Parathyroid adenoma (tissue), 2 donors: ENCODE results near the gene DGKB.

Experiments
- H2AFZ ChIP-seq: fragments of 300-600 bp; sonication (generic); one replicate; pipeline ENCODE4 v1.7.0; 2017; ENCODE audit warnings: antibody characterized with exemption, mild to moderate bottlenecking
- H3K27ac ChIP-seq: fragments of 300-600 bp; sonication (generic); one replicate; pipeline ENCODE4 v1.7.0; 2017
- H3K27me3 ChIP-seq: fragments of 300-600 bp; sonication (generic); one replicate; pipeline ENCODE4 v1.7.0; 2017; ENCODE audit warnings: low read length; ENCODE audit not compliant: control insufficient read depth, insufficient read depth
- H3K36me3 ChIP-seq: fragments of 300-600 bp; sonication (generic); one replicate; pipeline ENCODE4 v1.7.0; 2017; ENCODE audit warnings: low read length; ENCODE audit not compliant: control insufficient read depth, insufficient read depth
- H3K4me1 ChIP-seq: fragments of 300-600 bp; sonication (generic); one replicate; pipeline ENCODE4 v1.7.0; 2017; ENCODE audit warnings: control low read depth
- H3K4me2 ChIP-seq: fragments of 300-600 bp; sonication (generic); one replicate; pipeline ENCODE4 v1.7.0; 2017; ENCODE audit warnings: low read length
- H3K4me3 ChIP-seq: fragments of 300-600 bp; sonication (generic); one replicate; pipeline ENCODE4 v1.7.0; 2017; ENCODE audit warnings: low read depth, low read length
- H3K79me2 ChIP-seq: fragments of 300-600 bp; sonication (generic); one replicate; pipeline ENCODE4 v1.7.0; 2017; ENCODE audit warnings: control low read depth
- H3K9ac ChIP-seq: fragments of 300-600 bp; sonication (generic); one replicate; pipeline ENCODE4 v1.7.0; 2017; ENCODE audit warnings: mild to moderate bottlenecking
- H3K9me3 ChIP-seq: fragments of 300-600 bp; sonication (generic); one replicate; pipeline ENCODE4 v1.7.0; 2017; ENCODE audit warnings: low read length; ENCODE audit not compliant: control insufficient read depth
- TF ChIP-seq, protein P1 (sequence below): fragments of 300-600 bp; sonication (generic); IDR thresholded peaks from one replicate; pipeline ENCODE4 v1.7.0; 2017; ENCODE audit warnings: antibody characterized with exemption, mild to moderate bottlenecking
- donor health status: primary hyperparathyroidism.

DGKB gene

DNA sequence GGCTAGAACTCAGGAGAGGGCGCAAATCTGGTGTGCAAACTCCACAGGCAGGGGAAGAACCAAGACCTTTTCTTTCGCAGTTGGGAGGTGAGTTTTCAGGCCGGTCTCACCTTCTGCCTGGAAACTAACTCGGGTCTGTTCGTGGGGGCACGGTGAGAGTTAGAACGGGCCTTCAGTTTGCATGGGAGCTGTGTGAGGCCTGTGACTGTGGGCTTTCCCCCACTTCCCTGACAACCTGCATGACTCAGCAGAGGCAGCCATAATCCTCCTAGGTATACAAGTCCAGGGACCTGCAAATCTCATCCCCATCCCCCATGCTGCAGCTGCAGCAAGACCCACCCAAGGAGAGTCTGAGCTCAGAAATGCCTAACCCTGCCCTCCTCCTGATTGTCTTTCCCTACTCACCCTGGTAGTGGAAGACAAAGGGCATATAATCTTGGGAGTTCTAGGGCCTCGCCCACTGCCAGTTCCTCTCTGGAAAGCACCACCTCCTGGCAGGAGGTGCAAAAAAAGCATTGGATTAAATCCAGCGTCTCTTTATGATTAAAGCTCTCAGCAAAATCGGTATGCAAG, 718.2 kb downstream of the DGKB start:
- TF ChIP-seq, protein P1, sequence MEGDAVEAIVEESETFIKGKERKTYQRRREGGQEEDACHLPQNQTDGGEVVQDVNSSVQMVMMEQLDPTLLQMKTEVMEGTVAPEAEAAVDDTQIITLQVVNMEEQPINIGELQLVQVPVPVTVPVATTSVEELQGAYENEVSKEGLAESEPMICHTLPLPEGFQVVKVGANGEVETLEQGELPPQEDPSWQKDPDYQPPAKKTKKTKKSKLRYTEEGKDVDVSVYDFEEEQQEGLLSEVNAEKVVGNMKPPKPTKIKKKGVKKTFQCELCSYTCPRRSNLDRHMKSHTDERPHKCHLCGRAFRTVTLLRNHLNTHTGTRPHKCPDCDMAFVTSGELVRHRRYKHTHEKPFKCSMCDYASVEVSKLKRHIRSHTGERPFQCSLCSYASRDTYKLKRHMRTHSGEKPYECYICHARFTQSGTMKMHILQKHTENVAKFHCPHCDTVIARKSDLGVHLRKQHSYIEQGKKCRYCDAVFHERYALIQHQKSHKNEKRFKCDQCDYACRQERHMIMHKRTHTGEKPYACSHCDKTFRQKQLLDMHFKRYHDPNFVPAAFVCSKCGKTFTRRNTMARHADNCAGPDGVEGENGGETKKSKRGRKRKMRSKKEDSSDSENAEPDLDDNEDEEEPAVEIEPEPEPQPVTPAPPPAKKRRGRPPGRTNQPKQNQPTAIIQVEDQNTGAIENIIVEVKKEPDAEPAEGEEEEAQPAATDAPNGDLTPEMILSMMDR, result no peak
- H3K4me1 ChIP-seq, result no peaks in the 10 kb centered on the region
- no peaks in the 10 kb centered on the region for H3K79me2 ChIP-seq
- no peak overlapping the region for H3K9ac ChIP-seq
- H3K27ac ChIP-seq, result no peak overlapping the region
- H2AFZ ChIP-seq, result no peak overlapping the region
- no peaks in the 10 kb centered on the region for H3K36me3 ChIP-seq
- H3K4me3 ChIP-seq, result no peak overlapping the region
- no peak overlapping the region for H3K4me2 ChIP-seq
- no peaks in the 10 kb centered on the region for H3K9me3 ChIP-seq
- no peaks in the 10 kb centered on the region for H3K27me3 ChIP-seq

DNA sequence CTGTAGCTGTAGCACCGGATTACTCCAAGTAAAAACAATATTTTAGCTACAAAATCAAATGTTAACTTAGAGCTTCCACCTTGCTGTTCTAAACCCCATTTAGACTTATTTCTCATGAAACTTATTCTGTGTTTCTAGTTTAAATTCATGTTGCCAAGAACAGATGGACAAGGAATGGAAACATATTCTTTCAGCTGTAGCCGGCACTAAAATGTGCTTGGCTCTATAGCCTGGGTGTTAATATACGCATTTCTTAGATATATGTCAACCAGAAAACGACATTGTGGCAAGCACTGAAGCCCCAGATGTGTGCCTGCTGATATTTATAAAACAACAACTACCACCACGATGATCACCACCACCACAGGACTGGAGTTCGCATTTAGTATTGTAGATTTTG, 722.8 kb downstream of the DGKB start:
- Histone ChIP-seq H3K36me3 (no peaks in the 10 kb centered on the region), H3K4me1 (no peaks in the 10 kb centered on the region), H3K9me3 (no peaks in the 10 kb centered on the region), H3K27ac (no peak overlapping the region), H2AFZ (no peak overlapping the region), H3K4me2 (no peak overlapping the region), H3K9ac (no peak overlapping the region), H3K4me3 (no peak overlapping the region), H3K27me3 (no peaks in the 10 kb centered on the region), H3K79me2 (no peaks in the 10 kb centered on the region)
- TF ChIP-seq, protein P1, result no peak

DNA sequence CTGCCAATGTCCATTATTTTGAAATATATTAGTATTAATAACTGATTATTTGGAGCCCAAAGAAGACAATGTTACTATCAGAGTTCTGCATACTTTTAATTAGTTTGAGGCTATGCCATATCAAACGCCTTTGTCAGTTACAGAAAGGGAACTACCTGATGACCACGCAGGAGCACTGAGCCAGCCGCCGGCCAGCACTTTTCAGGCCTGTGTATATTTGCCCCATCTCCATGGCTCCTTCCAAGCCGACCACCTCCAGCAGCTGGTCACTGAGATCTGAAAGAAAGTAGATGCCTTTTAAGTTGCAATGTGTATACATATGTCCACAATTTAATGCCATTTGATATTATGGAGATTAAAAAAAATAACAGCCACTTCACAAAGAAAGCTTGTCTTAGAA, 724.7 kb downstream of the DGKB start:
- Histone ChIP-seq H3K4me1 (no peaks in the 10 kb centered on the region), H3K9me3 (no peaks in the 10 kb centered on the region), H3K27me3 (no peaks in the 10 kb centered on the region), H3K36me3 (no peaks in the 10 kb centered on the region), H3K4me2 (no peak overlapping the region), H3K79me2 (no peaks in the 10 kb centered on the region), H3K9ac (no peak overlapping the region), H3K4me3 (no peak overlapping the region), H2AFZ (no peak overlapping the region), H3K27ac (no peak overlapping the region)
- TF ChIP-seq, protein P1, result no peak

DNA sequence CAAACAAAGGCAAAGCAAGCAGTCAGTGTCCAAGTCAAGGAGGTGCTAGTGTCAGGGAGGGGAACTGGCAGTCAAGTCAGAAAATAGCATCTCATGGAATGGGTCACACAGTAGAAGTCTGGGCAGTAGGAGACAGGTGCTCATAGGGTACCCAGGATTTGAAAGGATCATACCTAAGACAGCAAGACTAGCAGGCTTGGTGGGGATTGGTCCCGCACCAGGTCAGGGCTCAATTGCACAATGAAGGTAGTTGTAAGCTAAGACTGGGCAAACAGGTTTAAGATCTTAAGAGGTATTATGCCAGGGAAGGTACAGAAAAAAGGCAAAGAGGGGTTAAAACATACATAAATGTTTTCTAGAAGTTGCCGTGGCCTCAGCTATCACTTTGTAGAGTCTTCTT, 731.7 kb downstream of the DGKB start:
- H3K4me1 ChIP-seq, result no peaks in the 10 kb centered on the region
- TF ChIP-seq, protein P1, result no peak
- H3K9me3 ChIP-seq, result no peaks in the 10 kb centered on the region
- H3K79me2 ChIP-seq, result no peaks in the 10 kb centered on the region
- H3K4me2 ChIP-seq, result no peak overlapping the region
- H3K36me3 ChIP-seq, result no peaks in the 10 kb centered on the region
- no peaks in the 10 kb centered on the region for H3K27me3 ChIP-seq
- no peak overlapping the region for H3K27ac ChIP-seq
- H3K4me3 ChIP-seq, result no peak overlapping the region
- no peak overlapping the region for H2AFZ ChIP-seq
- H3K9ac ChIP-seq, result no peak overlapping the region

DNA sequence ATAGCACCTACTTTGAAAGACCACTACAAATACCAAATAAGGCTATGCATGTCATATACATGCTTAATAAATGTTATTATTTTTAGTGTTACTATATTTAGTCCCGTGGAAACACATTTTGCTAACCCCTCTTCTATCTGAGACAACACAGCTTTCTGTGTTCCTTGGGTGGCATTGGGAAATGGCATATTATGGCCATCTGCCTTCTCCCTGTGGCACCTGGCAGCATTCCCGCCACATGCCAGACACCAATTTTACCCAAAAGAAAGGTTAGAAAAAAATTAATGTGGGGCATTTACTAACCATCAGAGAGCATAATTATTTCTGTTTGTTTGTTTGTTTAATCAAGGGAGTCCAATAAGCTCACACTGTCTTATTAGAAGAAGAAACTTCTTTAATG, 744.4 kb downstream of the DGKB start:
- Histone ChIP-seq H3K4me1 (no peaks in the 10 kb centered on the region), H3K4me3 (no peak overlapping the region), H3K9ac (no peak overlapping the region), H3K9me3 (no peaks in the 10 kb centered on the region), H3K36me3 (no peaks in the 10 kb centered on the region), H3K79me2 (no peaks in the 10 kb centered on the region), H3K27me3 (no peaks in the 10 kb centered on the region), H2AFZ (no peak overlapping the region), H3K27ac (no peak overlapping the region), H3K4me2 (no peak overlapping the region)
- TF ChIP-seq, protein P1, result no peak
